ENCODE data around the gene DRD3.

The DRD3 gene

DNA sequence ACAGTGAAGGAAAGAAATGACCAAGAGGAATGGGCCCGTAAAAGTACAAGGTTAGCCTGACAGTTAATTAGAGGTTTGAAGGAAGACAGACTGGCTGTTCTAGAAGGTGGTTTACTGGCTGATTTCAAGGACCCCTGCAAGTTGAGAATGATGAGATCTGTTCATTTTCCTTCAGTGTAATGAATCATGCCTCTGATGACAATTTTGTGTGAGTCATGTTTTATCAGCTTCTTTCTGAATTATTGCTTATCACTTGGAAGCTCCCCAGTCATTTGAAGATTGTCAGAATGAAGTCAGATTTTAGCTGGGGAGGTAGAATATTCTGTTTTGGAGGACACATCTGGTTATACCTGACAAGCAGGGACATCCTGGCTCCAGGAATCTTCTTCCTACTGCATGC, 50.6 kb downstream of the DRD3 start:
- Histone ChIP-seq H3K9me3 (ENCODE audit: control insufficient read depth, low read length) (no peaks in the 10 kb centered on the region), H3K27ac (ENCODE audit: insufficient read depth, low read length, poor library complexity, severe bottlenecking) (no peak overlapping the region), H3K4me3 (ENCODE audit: insufficient read depth, low read depth, low read length, poor library complexity, severe bottlenecking) (no peak overlapping the region), H3K27me3 (replicated peaks; ENCODE audit: control insufficient read depth, insufficient read depth, low read length, poor library complexity, severe bottlenecking) (no peaks in the 10 kb centered on the region), H3K36me3 (ENCODE audit: control insufficient read depth, insufficient read depth, low read length) (no peaks in the 10 kb centered on the region), H3K4me1 (ENCODE audit: control insufficient read depth, insufficient read depth, low read length, poor library complexity, severe bottlenecking) (no peaks in the 10 kb centered on the region)
- no peak for DNase-seq

DNA sequence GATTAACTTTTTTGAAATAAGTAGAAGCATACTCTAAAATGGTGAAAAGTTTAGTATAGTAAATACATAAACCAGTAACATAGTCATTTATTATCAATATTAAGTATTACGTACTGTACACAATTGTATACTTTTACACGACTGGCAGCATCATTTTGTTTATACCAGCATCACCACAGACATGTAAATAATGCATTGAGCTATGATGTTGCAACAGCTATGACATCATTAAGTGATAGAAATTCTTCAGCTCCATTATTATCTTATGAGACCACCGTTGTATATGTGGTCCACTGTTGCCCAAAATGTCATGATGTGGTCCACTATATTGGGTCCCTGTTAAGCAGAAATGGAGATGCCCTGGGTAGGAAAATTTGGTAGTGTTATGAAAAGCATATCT, 51.3 kb downstream of the DRD3 start:
- Histone ChIP-seq H3K27me3 (replicated peaks; ENCODE audit: control insufficient read depth, insufficient read depth, low read length, poor library complexity, severe bottlenecking) (no peaks in the 10 kb centered on the region), H3K27ac (ENCODE audit: insufficient read depth, low read length, poor library complexity, severe bottlenecking) (no peak overlapping the region), H3K36me3 (ENCODE audit: control insufficient read depth, insufficient read depth, low read length) (no peaks in the 10 kb centered on the region), H3K4me1 (ENCODE audit: control insufficient read depth, insufficient read depth, low read length, poor library complexity, severe bottlenecking) (no peaks in the 10 kb centered on the region), H3K4me3 (ENCODE audit: insufficient read depth, low read depth, low read length, poor library complexity, severe bottlenecking) (no peak overlapping the region), H3K9me3 (ENCODE audit: control insufficient read depth, low read length) (no peaks in the 10 kb centered on the region)
- no peak for DNase-seq

DNA sequence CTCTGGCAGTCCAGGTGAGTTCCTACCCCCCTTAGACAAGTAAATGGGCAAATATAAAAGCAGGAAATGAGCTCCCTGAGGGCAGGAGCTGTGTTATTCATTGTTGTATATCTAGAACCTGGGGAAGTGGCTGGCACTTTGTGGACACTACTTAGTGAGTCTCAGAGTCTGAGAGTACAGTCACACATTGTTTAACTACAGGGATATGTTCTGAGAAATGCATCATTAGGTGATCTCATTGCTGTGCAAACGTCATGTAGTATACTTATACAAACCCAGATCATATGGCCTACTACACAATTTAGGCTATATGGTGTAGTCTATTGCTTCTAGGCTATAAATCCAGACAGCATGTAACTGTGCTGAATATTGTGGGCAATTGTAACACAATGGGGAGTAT, 52.4 kb downstream of the DRD3 start:
- Histone ChIP-seq H3K27ac (ENCODE audit: insufficient read depth, low read length, poor library complexity, severe bottlenecking) (no peak overlapping the region), H3K9me3 (ENCODE audit: control insufficient read depth, low read length) (no peaks in the 10 kb centered on the region), H3K4me3 (ENCODE audit: insufficient read depth, low read depth, low read length, poor library complexity, severe bottlenecking) (no peak overlapping the region), H3K27me3 (replicated peaks; ENCODE audit: control insufficient read depth, insufficient read depth, low read length, poor library complexity, severe bottlenecking) (no peaks in the 10 kb centered on the region), H3K36me3 (ENCODE audit: control insufficient read depth, insufficient read depth, low read length) (no peaks in the 10 kb centered on the region), H3K4me1 (ENCODE audit: control insufficient read depth, insufficient read depth, low read length, poor library complexity, severe bottlenecking) (no peaks in the 10 kb centered on the region)
- DNase-seq: no peak

- no peaks in the 10 kb centered on the region for H3K27me3 ChIP-seq (replicated peaks; ENCODE audit: control insufficient read depth, insufficient read depth, low read length, poor library complexity, severe bottlenecking)
- no peaks in the 10 kb centered on the region for H3K36me3 ChIP-seq (ENCODE audit: control insufficient read depth, insufficient read depth, low read length)
- H3K27ac ChIP-seq (ENCODE audit: insufficient read depth, low read length, poor library complexity, severe bottlenecking): no peak overlapping the region
- no peaks in the 10 kb centered on the region for H3K4me1 ChIP-seq (ENCODE audit: control insufficient read depth, insufficient read depth, low read length, poor library complexity, severe bottlenecking)
- DNase-seq: no peak
- H3K4me3 ChIP-seq (ENCODE audit: insufficient read depth, low read depth, low read length, poor library complexity, severe bottlenecking): no peak overlapping the region
- H3K9me3 ChIP-seq (ENCODE audit: control insufficient read depth, low read length): no peaks in the 10 kb centered on the region
Measured at GRCh38 chr3:114122027-114122709, 56.7 kb downstream of the DRD3 start.

DNA sequence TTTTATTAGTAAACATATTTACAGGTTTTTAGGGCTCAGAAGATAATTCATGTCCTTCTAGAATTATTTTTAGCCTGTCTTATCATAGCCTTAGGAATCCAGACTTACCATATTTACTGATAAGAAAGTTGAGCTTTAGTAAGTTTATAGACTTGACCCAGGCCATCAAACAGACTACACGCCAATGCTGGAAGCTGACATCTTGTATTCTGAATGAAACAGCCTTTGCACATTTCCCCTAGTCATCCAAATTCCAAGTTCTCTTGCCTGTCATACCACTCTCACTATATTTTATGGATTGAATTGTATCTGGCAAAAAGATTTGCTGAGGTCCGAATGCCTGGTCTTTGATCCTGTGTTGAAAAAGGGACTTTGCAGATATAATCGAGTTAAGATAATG, 58.6 kb downstream of the DRD3 start:
- Histone ChIP-seq H3K36me3 (ENCODE audit: control insufficient read depth, insufficient read depth, low read length) (no peaks in the 10 kb centered on the region), H3K9me3 (ENCODE audit: control insufficient read depth, low read length) (no peaks in the 10 kb centered on the region), H3K4me1 (ENCODE audit: control insufficient read depth, insufficient read depth, low read length, poor library complexity, severe bottlenecking) (no peaks in the 10 kb centered on the region), H3K27me3 (replicated peaks; ENCODE audit: control insufficient read depth, insufficient read depth, low read length, poor library complexity, severe bottlenecking) (no peaks in the 10 kb centered on the region), H3K27ac (ENCODE audit: insufficient read depth, low read length, poor library complexity, severe bottlenecking) (no peak overlapping the region), H3K4me3 (ENCODE audit: insufficient read depth, low read depth, low read length, poor library complexity, severe bottlenecking) (no peak overlapping the region)
- DNase-seq: no peak

- Histone ChIP-seq H3K36me3 (ENCODE audit: control insufficient read depth, insufficient read depth, low read length) (no peaks in the 10 kb centered on the region), H3K4me1 (ENCODE audit: control insufficient read depth, insufficient read depth, low read length, poor library complexity, severe bottlenecking) (no peaks in the 10 kb centered on the region), H3K27me3 (replicated peaks; ENCODE audit: control insufficient read depth, insufficient read depth, low read length, poor library complexity, severe bottlenecking) (no peaks in the 10 kb centered on the region), H3K9me3 (ENCODE audit: control insufficient read depth, low read length) (no peaks in the 10 kb centered on the region), H3K27ac (ENCODE audit: insufficient read depth, low read length, poor library complexity, severe bottlenecking) (no peak overlapping the region), H3K4me3 (ENCODE audit: insufficient read depth, low read depth, low read length, poor library complexity, severe bottlenecking) (no peak overlapping the region)
- no peak for DNase-seq
Measured at GRCh38 chr3:114119776-114120175, 59.1 kb downstream of the DRD3 start.

- no peaks in the 10 kb centered on the region for H3K36me3 ChIP-seq (ENCODE audit: control insufficient read depth, insufficient read depth, low read length)
- H3K4me3 ChIP-seq (ENCODE audit: insufficient read depth, low read depth, low read length, poor library complexity, severe bottlenecking): no peak overlapping the region
- no peak for DNase-seq
- no peak overlapping the region for H3K27ac ChIP-seq (ENCODE audit: insufficient read depth, low read length, poor library complexity, severe bottlenecking)
- no peaks in the 10 kb centered on the region for H3K9me3 ChIP-seq (ENCODE audit: control insufficient read depth, low read length)
- H3K4me1 ChIP-seq (ENCODE audit: control insufficient read depth, insufficient read depth, low read length, poor library complexity, severe bottlenecking): no peaks in the 10 kb centered on the region
- no peaks in the 10 kb centered on the region for H3K27me3 ChIP-seq (replicated peaks; ENCODE audit: control insufficient read depth, insufficient read depth, low read length, poor library complexity, severe bottlenecking)
Measured at GRCh38 chr3:114115143-114115542, 63.7 kb downstream of the DRD3 start.

DNA sequence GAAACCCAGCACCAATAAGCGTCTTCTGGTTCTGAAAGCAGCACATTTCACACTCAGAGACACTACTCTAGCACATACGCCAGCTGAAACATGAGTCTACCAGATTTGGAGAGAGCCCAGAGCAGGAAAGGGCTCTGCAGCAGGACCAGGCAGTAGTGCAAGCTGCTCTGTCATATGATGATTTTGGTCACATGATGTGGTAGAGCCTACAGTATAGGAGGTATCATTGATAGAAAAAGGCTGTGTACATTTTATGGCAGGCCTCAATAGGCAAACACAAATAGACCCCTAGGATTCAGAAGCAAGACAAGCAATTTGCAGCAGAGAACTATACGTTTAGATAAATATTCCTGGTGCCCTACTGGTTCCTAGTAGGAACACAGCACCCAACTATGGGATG, 64.1 kb downstream of the DRD3 start:
- no peaks in the 10 kb centered on the region for H3K36me3 ChIP-seq (ENCODE audit: control insufficient read depth, insufficient read depth, low read length)
- no peak for DNase-seq
- no peaks in the 10 kb centered on the region for H3K27me3 ChIP-seq (replicated peaks; ENCODE audit: control insufficient read depth, insufficient read depth, low read length, poor library complexity, severe bottlenecking)
- H3K4me1 ChIP-seq (ENCODE audit: control insufficient read depth, insufficient read depth, low read length, poor library complexity, severe bottlenecking): no peaks in the 10 kb centered on the region
- no peaks in the 10 kb centered on the region for H3K9me3 ChIP-seq (ENCODE audit: control insufficient read depth, low read length)
- H3K4me3 ChIP-seq (ENCODE audit: insufficient read depth, low read depth, low read length, poor library complexity, severe bottlenecking): no peak overlapping the region
- H3K27ac ChIP-seq (ENCODE audit: insufficient read depth, low read length, poor library complexity, severe bottlenecking): no peak overlapping the region

GRCh38 chr3:114112696-114113095, 66.2 kb downstream of the DRD3 start:
- no peak for DNase-seq
- no peaks in the 10 kb centered on the region for H3K4me1 ChIP-seq (ENCODE audit: control insufficient read depth, insufficient read depth, low read length, poor library complexity, severe bottlenecking)
- no peak overlapping the region for H3K4me3 ChIP-seq (ENCODE audit: insufficient read depth, low read depth, low read length, poor library complexity, severe bottlenecking)
- H3K36me3 ChIP-seq (ENCODE audit: control insufficient read depth, insufficient read depth, low read length): no peaks in the 10 kb centered on the region
- H3K9me3 ChIP-seq (ENCODE audit: control insufficient read depth, low read length): no peaks in the 10 kb centered on the region
- no peaks in the 10 kb centered on the region for H3K27me3 ChIP-seq (replicated peaks; ENCODE audit: control insufficient read depth, insufficient read depth, low read length, poor library complexity, severe bottlenecking)
- no peak overlapping the region for H3K27ac ChIP-seq (ENCODE audit: insufficient read depth, low read length, poor library complexity, severe bottlenecking)

DNA sequence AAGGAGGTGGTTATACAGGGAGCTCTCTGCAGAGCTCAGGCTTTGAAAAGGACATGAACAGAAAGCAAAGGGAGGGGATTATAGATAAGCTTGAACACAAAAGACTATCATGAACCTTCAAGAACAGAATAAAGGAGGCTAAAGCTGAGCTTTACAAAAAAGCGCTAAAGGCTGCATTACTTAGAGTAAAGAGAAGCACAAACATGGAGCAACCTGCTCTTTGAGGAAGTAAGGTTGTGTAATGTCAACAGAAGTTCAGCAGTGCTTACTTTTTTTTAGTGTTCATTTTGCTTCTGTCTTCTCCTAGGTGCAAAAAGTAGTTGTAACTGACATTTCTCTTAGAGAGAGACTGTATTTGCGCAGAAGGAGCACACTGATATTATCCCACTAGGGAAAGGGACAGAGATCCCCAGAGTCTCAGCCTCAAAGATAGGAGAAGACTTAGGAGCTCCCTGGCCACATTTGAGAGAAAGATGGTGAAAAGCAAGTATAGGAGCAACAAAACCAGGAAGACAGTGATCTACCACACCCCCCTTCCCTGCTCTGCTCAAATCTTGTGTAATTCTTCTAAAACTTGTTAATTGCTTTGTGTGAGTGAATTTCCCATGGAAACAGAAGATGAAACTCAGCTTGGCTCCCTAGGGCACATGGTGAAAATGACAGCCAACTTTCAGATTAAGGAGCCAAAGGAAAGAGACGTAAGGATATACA, 67.6 kb downstream of the DRD3 start:
- no peaks in the 10 kb centered on the region for H3K4me1 ChIP-seq (ENCODE audit: control insufficient read depth, insufficient read depth, low read length, poor library complexity, severe bottlenecking)
- H3K9me3 ChIP-seq (ENCODE audit: control insufficient read depth, low read length): no peaks in the 10 kb centered on the region
- H3K27ac ChIP-seq (ENCODE audit: insufficient read depth, low read length, poor library complexity, severe bottlenecking): no peak overlapping the region
- H3K27me3 ChIP-seq (replicated peaks; ENCODE audit: control insufficient read depth, insufficient read depth, low read length, poor library complexity, severe bottlenecking): no peaks in the 10 kb centered on the region
- no peaks in the 10 kb centered on the region for H3K36me3 ChIP-seq (ENCODE audit: control insufficient read depth, insufficient read depth, low read length)
- H3K4me3 ChIP-seq (ENCODE audit: insufficient read depth, low read depth, low read length, poor library complexity, severe bottlenecking): no peak overlapping the region
- DNase-seq: no peak
